Panc1 (cell line): Measurements from ENCODE around the gene FBXL4. TPM values are rescaled to one million over a fixed set of nuclear protein-coding genes. Genes with fewer than 3 reads are reported as not detected.

ENCODE experiments used
- ATAC-seq: fragments of 200-7000 bp; cut with Tn5 transposase; 2 replicates; pipeline ENCODE4 v1.9.1; 2020; ENCODE audit warnings: mild to moderate bottlenecking, moderate library complexity
- BruUV-seq: library from RNA; stranded (reverse); fragments of 400-500 nt; replicated peaks from 2 replicates; lab custom pipeline; 2021; lab: Mats Ljungman, UMichigan
- CTCF ChIA-PET: fragments of 300-600 bp; sonication (Branson Sonifier 250); formaldehyde crosslinking; loops from one replicate; lab custom pipeline; 2022; ENCODE audit warnings: antibody characterized with exemption; lab: Charles Lee
- POLR2A ChIA-PET: fragments of 300-600 bp; sonication (Branson Sonifier 250); formaldehyde crosslinking; loops from one replicate; lab custom pipeline; 2022; ENCODE audit warnings: antibody characterized with exemption; lab: Charles Lee
- DNase-seq: peaks from one replicate; pipeline ENCODE4 v3.0.0-alpha.2; 2010; ENCODE audit warnings: low read depth, low spot score
- H3K27ac ChIP-seq: 2 replicates; pipeline ENCODE4 v1.5.1; 2011; ENCODE audit warnings: mild to moderate bottlenecking, low read length, inconsistent platforms
- H3K27me3 ChIP-seq: fragments of 200-500 bp; sonication (Bioruptor generic); 2 replicates; pipeline ENCODE4 v1.6.0; 2014; ENCODE audit warnings: low read length, inconsistent platforms; ENCODE audit not compliant: control insufficient read depth, insufficient read depth
- H3K36me3 ChIP-seq: fragments of 200-500 bp; sonication (Bioruptor generic); 2 replicates; pipeline ENCODE4 v1.5.1; 2014; ENCODE audit warnings: inconsistent platforms, mild to moderate bottlenecking, low read length, moderate library complexity; ENCODE audit not compliant: control insufficient read depth, insufficient read depth
- H3K4me1 ChIP-seq: 2 replicates; pipeline ENCODE4 v1.5.1; 2011; ENCODE audit warnings: inconsistent platforms, mild to moderate bottlenecking, low read length, moderate library complexity; ENCODE audit not compliant: control insufficient read depth, insufficient read depth
- H3K4me3 ChIP-seq, 2 experiments: 2 replicates each; pipeline ENCODE4 v1.5.1; 2011 to 2012; ENCODE audit warnings: low read depth in 2 of 2, low read length in 2 of 2, mild to moderate bottlenecking in 2 of 2, inconsistent platforms in 1 of 2, moderate library complexity in 1 of 2
- H3K9me3 ChIP-seq: fragments of 200-500 bp; sonication (Bioruptor generic); 2 replicates; pipeline ENCODE4 v1.5.1; 2014; ENCODE audit warnings: low read depth, mild to moderate bottlenecking, inconsistent platforms, low read length, moderate library complexity; ENCODE audit not compliant: control insufficient read depth, insufficient read depth
- POLR2AphosphoS5 ChIP-seq: IDR thresholded peaks from 2 replicates; pipeline ENCODE4 v1.6.1; 2012; ENCODE audit warnings: mild to moderate bottlenecking, low read depth, low read length, moderate library complexity
- SIN3A ChIP-seq: IDR thresholded peaks from 2 replicates; pipeline ENCODE4 v1.6.1; 2012; ENCODE audit warnings: low read depth, mild to moderate bottlenecking, low read length, moderate library complexity, borderline replicate concordance; ENCODE audit not compliant: insufficient read depth
- TCF7L2 ChIP-seq: IDR thresholded peaks from 2 replicates; pipeline ENCODE4 v1.6.1; 2011; ENCODE audit warnings: mild to moderate bottlenecking, low read depth, low read length, inconsistent platforms
- in situ Hi-C: cut with HindIII; loops from 2 replicates; pipeline ENCODE4 v1.10.0; 2016; ENCODE audit warnings: low sequenced_read_pairs, low pct_unique_long_range_greater_than_20kb
- intact Hi-C: fragments of 100-400 bp; cut with micrococcal nuclease; formaldehyde crosslinking; loops from one replicate; pipeline ENCODE4 v1.10.0; 2022; ENCODE audit not compliant: unreplicated experiment
- total RNA-seq: library from RNA; stranded (reverse); gene quantifications from one replicate; pipeline ENCODE4 v1.2.1, GENCODE V29; 2021; ENCODE audit not compliant: unreplicated experiment
- TF ChIP-seq, protein P1 (sequence below), 2 experiments: IDR thresholded peaks; 2 replicates each; pipeline ENCODE4 v1.6.1; 2011 to 2012; ENCODE audit warnings: low read depth in 2 of 2, control low read depth in 1 of 2, low read length in 1 of 2, mild to moderate bottlenecking in 1 of 2, moderate library complexity in 1 of 2; ENCODE audit not compliant: insufficient read depth in 1 of 2
- TF ChIP-seq, protein P2 (sequence below): fragments of 450-650 bp; IDR thresholded peaks from 2 replicates; pipeline ENCODE4 v1.5.1; 2017; ENCODE audit warnings: mild to moderate bottlenecking

Gene FBXL4
- total RNA-seq, 1 experiment from 2014 or later, result 11.5 TPM

DNA sequence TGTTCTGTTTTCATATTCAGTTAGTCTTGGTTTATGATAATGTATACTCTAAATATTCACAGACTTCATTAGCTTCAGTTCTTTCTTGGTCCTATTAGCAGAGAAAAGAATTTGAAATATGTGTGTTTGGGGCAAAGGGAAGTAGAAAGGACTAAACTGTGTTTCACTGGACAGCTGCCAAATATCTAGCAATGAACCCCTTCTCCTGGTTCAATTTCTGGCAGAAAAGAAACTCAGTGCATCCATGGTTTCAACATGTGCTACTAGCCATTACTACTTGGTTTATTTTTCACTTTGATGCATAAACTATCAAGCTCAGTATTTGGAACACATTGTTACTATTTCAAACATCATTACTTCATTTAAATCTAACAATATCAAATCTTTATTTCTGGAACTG lies 43.6 kb downstream of the FBXL4 start:
- H3K9me3 ChIP-seq, result no peaks in the 10 kb centered on the region
- H3K27ac ChIP-seq, result no peak overlapping the region
- ChIA-PET POLR2A (no interaction called here), CTCF (no interaction called here)
- in situ Hi-C loops, result no loop called here
- ATAC-seq, result no peak
- TF ChIP-seq, protein P1, sequence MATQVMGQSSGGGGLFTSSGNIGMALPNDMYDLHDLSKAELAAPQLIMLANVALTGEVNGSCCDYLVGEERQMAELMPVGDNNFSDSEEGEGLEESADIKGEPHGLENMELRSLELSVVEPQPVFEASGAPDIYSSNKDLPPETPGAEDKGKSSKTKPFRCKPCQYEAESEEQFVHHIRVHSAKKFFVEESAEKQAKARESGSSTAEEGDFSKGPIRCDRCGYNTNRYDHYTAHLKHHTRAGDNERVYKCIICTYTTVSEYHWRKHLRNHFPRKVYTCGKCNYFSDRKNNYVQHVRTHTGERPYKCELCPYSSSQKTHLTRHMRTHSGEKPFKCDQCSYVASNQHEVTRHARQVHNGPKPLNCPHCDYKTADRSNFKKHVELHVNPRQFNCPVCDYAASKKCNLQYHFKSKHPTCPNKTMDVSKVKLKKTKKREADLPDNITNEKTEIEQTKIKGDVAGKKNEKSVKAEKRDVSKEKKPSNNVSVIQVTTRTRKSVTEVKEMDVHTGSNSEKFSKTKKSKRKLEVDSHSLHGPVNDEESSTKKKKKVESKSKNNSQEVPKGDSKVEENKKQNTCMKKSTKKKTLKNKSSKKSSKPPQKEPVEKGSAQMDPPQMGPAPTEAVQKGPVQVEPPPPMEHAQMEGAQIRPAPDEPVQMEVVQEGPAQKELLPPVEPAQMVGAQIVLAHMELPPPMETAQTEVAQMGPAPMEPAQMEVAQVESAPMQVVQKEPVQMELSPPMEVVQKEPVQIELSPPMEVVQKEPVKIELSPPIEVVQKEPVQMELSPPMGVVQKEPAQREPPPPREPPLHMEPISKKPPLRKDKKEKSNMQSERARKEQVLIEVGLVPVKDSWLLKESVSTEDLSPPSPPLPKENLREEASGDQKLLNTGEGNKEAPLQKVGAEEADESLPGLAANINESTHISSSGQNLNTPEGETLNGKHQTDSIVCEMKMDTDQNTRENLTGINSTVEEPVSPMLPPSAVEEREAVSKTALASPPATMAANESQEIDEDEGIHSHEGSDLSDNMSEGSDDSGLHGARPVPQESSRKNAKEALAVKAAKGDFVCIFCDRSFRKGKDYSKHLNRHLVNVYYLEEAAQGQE (IDR thresholded peaks at IDR 0.05; ENCODE audit: insufficient read depth in 1 of 2, low read depth in 2 of 2, low read length in 1 of 2), result no peak
- TF ChIP-seq TCF7L2 (no peak), SIN3A (no peak), POLR2AphosphoS5 (no peak)
- TF ChIP-seq, protein P2, sequence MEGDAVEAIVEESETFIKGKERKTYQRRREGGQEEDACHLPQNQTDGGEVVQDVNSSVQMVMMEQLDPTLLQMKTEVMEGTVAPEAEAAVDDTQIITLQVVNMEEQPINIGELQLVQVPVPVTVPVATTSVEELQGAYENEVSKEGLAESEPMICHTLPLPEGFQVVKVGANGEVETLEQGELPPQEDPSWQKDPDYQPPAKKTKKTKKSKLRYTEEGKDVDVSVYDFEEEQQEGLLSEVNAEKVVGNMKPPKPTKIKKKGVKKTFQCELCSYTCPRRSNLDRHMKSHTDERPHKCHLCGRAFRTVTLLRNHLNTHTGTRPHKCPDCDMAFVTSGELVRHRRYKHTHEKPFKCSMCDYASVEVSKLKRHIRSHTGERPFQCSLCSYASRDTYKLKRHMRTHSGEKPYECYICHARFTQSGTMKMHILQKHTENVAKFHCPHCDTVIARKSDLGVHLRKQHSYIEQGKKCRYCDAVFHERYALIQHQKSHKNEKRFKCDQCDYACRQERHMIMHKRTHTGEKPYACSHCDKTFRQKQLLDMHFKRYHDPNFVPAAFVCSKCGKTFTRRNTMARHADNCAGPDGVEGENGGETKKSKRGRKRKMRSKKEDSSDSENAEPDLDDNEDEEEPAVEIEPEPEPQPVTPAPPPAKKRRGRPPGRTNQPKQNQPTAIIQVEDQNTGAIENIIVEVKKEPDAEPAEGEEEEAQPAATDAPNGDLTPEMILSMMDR, result no peak
- intact Hi-C loops, result no loop called here
- H3K4me3 ChIP-seq, result no peak overlapping the region
- no peaks in the 10 kb centered on the region for H3K4me1 ChIP-seq
- DNase-seq, result no peak
- no peaks in the 10 kb centered on the region for H3K27me3 ChIP-seq
- BruUV-seq, result no TSS peak
- peaks cover 4% of the 10 kb centered on the region; the same call in 1 of the 2 replicates for H3K36me3 ChIP-seq

DNA sequence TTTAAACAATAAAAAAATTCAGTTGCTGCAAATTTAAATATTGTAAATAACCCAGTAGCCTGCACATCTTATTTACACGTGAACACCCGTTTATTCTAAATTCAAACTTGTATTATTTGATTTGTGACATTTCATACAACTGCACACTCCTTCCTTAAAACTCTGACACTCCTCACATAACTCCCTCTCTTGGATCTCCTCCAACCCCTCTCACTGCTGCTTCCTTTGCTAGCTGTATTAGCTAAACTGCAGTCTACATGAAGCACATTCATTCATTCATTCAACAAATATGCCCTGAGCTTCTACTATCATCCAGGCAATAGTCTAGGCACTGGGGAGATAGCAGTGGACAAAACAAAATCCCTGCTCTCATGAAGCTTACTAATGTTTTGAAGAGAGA lies 47.0 kb downstream of the FBXL4 start:
- TF ChIP-seq SIN3A (no peak), POLR2AphosphoS5 (no peak)
- no peaks in the 10 kb centered on the region for H3K9me3 ChIP-seq
- no TSS peak for BruUV-seq
- H3K27ac ChIP-seq, result no peak overlapping the region
- no peak overlapping the region for H3K4me3 ChIP-seq
- ChIA-PET CTCF (no interaction called here), POLR2A (no interaction called here)
- peaks cover 4% of the 10 kb centered on the region; the same call in 1 of the 2 replicates for H3K36me3 ChIP-seq
- H3K27me3 ChIP-seq, result no peaks in the 10 kb centered on the region
- ATAC-seq (no peak), DNase-seq (no peak)
- in situ Hi-C loops (no loop called here), intact Hi-C loops (no loop called here)
- no peaks in the 10 kb centered on the region for H3K4me1 ChIP-seq

DNA sequence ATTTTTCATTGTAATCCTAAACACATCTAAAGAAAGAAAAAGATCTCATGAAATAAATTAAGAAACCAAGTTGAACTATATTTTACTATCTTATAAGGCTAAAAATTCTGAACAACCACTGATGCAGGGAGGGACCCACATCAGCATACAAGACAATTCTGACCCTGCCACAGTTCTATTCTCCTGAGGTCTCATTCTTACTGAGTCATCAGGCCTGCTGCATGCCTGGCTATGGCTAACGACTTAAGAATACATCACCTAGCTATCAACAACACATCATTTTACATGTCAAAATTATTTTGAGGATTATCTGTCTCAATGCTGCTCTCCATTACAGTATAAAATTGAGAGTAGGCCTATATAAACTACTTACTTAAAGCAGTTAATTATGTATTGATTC lies 52.9 kb downstream of the FBXL4 start:
- ChIA-PET POLR2A (no interaction called here), CTCF (no interaction called here)
- Histone ChIP-seq H3K36me3 (no peaks in the 10 kb centered on the region; the same call in 1 of the 2 replicates), H3K4me3 (no peak overlapping the region), H3K4me1 (no peaks in the 10 kb centered on the region), H3K27me3 (no peaks in the 10 kb centered on the region), H3K9me3 (no peaks in the 10 kb centered on the region), H3K27ac (no peak overlapping the region)
- BruUV-seq, result no TSS peak
- ATAC-seq (no peak), DNase-seq (no peak)
- TF ChIP-seq TCF7L2 (no peak), POLR2AphosphoS5 (no peak), SIN3A (no peak)
- TF ChIP-seq, protein P2, result no peak
- TF ChIP-seq, protein P1 (IDR thresholded peaks at IDR 0.05; ENCODE audit: insufficient read depth in 1 of 2, low read depth in 2 of 2, low read length in 1 of 2), result no peak
- intact Hi-C loops (no loop called here), in situ Hi-C loops (no loop called here)
